ENCODE measurements around the gene ANGPTL3. TPM values are rescaled to one million over a fixed set of nuclear protein-coding genes. Genes with fewer than 3 reads are reported as not detected.

ANGPTL3 gene
- total RNA-seq, 1 experiment from 2014 or later, result not detected

DNA sequence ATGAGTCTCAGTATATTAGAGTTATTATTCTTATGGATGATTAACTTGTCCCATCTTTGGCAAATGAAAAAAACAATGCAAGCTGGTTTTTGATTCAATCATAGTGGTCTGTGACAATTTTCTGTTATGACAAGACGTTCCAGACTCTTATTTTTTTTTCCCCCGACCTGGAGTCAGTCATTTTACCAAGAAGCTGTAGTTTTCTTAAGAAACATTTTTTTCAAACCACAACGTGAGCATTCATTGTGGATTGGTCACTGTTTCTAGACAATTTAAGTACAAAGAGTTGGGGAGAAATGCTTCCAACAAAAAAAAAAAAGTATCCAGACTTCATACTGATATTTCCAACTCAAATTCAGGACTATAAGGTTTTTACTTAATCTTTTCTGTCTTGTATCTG is 8.0 kb upstream of the ANGPTL3 start:
- CTCF ChIA-PET, result interaction anchor here (1.4 kb wide), 1 partner anchor 414 kb away, joined by 3 read pairs; no protein-coding TSS in a partner anchor
- BruUV-seq (replicated peaks), result no TSS peak
- TF ChIP-seq, protein P1, sequence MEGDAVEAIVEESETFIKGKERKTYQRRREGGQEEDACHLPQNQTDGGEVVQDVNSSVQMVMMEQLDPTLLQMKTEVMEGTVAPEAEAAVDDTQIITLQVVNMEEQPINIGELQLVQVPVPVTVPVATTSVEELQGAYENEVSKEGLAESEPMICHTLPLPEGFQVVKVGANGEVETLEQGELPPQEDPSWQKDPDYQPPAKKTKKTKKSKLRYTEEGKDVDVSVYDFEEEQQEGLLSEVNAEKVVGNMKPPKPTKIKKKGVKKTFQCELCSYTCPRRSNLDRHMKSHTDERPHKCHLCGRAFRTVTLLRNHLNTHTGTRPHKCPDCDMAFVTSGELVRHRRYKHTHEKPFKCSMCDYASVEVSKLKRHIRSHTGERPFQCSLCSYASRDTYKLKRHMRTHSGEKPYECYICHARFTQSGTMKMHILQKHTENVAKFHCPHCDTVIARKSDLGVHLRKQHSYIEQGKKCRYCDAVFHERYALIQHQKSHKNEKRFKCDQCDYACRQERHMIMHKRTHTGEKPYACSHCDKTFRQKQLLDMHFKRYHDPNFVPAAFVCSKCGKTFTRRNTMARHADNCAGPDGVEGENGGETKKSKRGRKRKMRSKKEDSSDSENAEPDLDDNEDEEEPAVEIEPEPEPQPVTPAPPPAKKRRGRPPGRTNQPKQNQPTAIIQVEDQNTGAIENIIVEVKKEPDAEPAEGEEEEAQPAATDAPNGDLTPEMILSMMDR (IDR thresholded peaks at IDR 0.05; ENCODE audit: unreplicated experiment), result no peak

DNA sequence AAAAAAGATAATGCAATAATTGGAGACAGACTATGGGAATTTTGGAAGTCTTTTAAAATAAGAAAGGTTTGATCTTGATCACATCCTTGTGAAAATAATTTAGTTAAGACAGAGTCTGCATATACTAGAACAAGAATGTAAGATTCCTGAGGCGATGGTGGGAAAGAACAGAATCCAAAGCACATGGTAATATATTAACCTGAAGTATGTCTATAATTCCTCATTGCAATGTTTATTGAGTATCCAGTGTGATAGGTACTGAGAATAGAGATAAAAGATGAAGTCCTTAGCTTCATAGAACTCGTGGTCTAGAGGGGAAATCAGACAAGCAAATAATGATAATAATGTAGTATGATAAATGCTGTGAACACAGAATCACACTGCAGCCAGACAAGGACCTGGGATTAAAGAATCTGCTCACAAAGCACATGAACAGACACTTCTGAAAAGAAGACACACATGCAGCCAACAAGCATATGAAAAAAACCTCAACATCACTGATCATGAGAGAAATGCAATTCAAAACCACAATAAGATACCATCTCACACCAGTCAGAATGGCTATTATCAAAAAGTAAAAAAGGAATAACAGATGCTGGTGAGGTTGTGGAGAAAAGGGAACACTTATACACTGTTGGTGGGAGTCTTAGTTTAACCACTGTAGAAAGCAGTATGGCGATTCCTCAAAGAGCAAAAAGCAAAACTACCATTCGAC is 6.9 kb upstream of the ANGPTL3 start:
- Mint-ChIP-seq H3K9me3 (ENCODE audit: unreplicated experiment) (no peaks in the 10 kb centered on the region), H3K4me1 (ENCODE audit: insufficient read depth, unreplicated experiment) (no peaks in the 10 kb centered on the region), H3K27me3 (ENCODE audit: insufficient read depth, unreplicated experiment) (no peaks in the 10 kb centered on the region), H3K36me3 (ENCODE audit: insufficient read depth, unreplicated experiment) (peaks cover 5% of the 10 kb centered on the region), H3K4me3 (ENCODE audit: unreplicated experiment) (no peak overlapping the region), H3K27ac (ENCODE audit: low read depth, unreplicated experiment) (no peak overlapping the region)
- DNase-seq (ENCODE audit: unreplicated experiment), result no peak
- CTCF ChIA-PET, result interaction anchor here (0.5 to 1.4 kb wide), 2 partner anchors 415 to 1661 kb away, joined by 3 read pairs; no protein-coding TSS in a partner anchor
- intact Hi-C loops (cut with micrococcal nuclease), result no loop called here
- TF ChIP-seq, protein P1 (IDR thresholded peaks at IDR 0.05; ENCODE audit: unreplicated experiment), result no peak
- BruUV-seq (replicated peaks), result no TSS peak
- POLR2A ChIA-PET, result no interaction called here

More for the DNA sequence above, 8.0 kb upstream of the ANGPTL3 start:
- DNase-seq (ENCODE audit: unreplicated experiment), result no peak
- Mint-ChIP-seq H3K36me3 (ENCODE audit: insufficient read depth, unreplicated experiment) (peaks cover 8% of the 10 kb centered on the region), H3K27ac (ENCODE audit: low read depth, unreplicated experiment) (no peak overlapping the region), H3K4me1 (ENCODE audit: insufficient read depth, unreplicated experiment) (no peaks in the 10 kb centered on the region), H3K4me3 (ENCODE audit: unreplicated experiment) (no peak overlapping the region), H3K27me3 (ENCODE audit: insufficient read depth, unreplicated experiment) (no peaks in the 10 kb centered on the region), H3K9me3 (ENCODE audit: unreplicated experiment) (no peaks in the 10 kb centered on the region)
- POLR2A ChIA-PET, result no interaction called here
- intact Hi-C loops (cut with micrococcal nuclease), result no loop called here

DNA sequence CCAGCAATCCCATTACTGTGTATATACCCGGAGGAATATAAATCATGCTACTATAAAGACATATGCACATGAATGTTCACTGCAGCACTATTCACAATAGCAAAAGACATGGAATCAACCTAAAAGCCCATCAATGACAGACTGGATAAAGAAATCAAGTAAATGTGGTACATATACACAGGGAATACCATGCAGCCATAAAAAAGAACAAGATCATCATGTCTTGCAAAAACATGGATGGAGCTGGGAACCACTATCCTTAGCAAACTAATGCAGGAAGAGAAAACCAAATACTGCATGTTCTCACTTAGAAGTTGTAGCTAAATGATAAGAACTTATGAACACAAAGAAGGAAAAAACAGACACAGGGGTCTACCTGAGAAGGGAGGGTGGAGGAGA is 6.4 kb upstream of the ANGPTL3 start:
- DNase-seq (ENCODE audit: unreplicated experiment), result no peak
- TF ChIP-seq, protein P1 (IDR thresholded peaks at IDR 0.05; ENCODE audit: unreplicated experiment), result no peak
- H3K27ac Mint-ChIP-seq (ENCODE audit: low read depth, unreplicated experiment), result no peak overlapping the region
- H3K4me1 Mint-ChIP-seq (ENCODE audit: insufficient read depth, unreplicated experiment), result no peaks in the 10 kb centered on the region
- intact Hi-C loops (cut with micrococcal nuclease), result no loop called here
- no peaks in the 10 kb centered on the region for H3K36me3 Mint-ChIP-seq (ENCODE audit: insufficient read depth, unreplicated experiment)
- no peak overlapping the region for H3K4me3 Mint-ChIP-seq (ENCODE audit: unreplicated experiment)
- ChIA-PET POLR2A (no interaction called here), CTCF (no interaction called here)
- BruUV-seq (replicated peaks), result no TSS peak
- H3K9me3 Mint-ChIP-seq (ENCODE audit: unreplicated experiment), result no peaks in the 10 kb centered on the region
- no peaks in the 10 kb centered on the region for H3K27me3 Mint-ChIP-seq (ENCODE audit: insufficient read depth, unreplicated experiment)

DNA sequence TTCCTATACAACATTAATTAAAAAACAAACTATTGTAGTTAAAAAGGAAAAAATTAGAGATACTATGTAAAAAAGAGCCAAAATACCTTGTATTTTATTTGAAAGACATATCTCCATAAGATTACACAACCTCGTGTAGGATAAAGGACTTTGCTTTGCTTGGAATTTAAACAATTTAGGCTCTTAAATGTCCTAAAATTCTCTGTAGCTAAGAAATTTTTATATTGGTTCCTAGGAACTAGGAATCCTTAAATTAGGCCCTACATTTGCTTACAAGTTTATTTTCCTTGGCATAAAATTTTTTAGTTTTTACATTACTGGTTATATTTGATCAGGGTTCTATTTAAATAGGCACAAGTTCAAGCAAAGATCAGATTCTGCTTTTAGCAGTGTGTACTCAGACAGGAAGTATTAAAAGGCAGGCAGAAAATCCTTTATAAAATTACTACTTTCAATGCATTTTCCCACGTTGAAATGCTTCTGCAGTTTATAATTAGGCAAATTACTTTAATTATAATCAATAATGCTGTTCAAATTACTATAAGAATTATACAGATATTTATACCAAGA is 3.4 kb upstream of the ANGPTL3 start:
- CTCF ChIA-PET, result no interaction called here
- Mint-ChIP-seq H3K36me3 (ENCODE audit: insufficient read depth, unreplicated experiment) (no peaks in the 10 kb centered on the region), H3K4me3 (ENCODE audit: unreplicated experiment) (no peak overlapping the region), H3K27ac (ENCODE audit: low read depth, unreplicated experiment) (no peak overlapping the region), H3K4me1 (ENCODE audit: insufficient read depth, unreplicated experiment) (no peaks in the 10 kb centered on the region), H3K9me3 (ENCODE audit: unreplicated experiment) (no peaks in the 10 kb centered on the region), H3K27me3 (ENCODE audit: insufficient read depth, unreplicated experiment) (no peaks in the 10 kb centered on the region)
- BruUV-seq (replicated peaks), result no TSS peak
- no peak for DNase-seq (ENCODE audit: unreplicated experiment)
- TF ChIP-seq, protein P1 (IDR thresholded peaks at IDR 0.05; ENCODE audit: unreplicated experiment), result no peak
- POLR2A ChIA-PET, result no interaction called here
- intact Hi-C loops (cut with micrococcal nuclease), result no loop called here

Data from MCF 10A (cell line).